Sigmoid colon (tissue), 4 donors: ENCODE measurements around the gene RNU1-2.

Source experiments
- CTCF ChIP-seq, 4 experiments: fragments of 450-650 bp in 3 of 4; fragments of 200-600 bp in 1 of 4; IDR thresholded peaks; one replicate each; pipeline ENCODE4 v1.5.1; 2016 to 2019; ENCODE audit warnings: antibody characterized with exemption in 4 of 4, mild to moderate bottlenecking in 3 of 4, moderate library complexity in 2 of 4
- EP300 ChIP-seq, 4 donors: sonication (generic); formaldehyde crosslinking; IDR thresholded peaks; one replicate each; pipeline ENCODE4 v1.6.1; 2017; ENCODE audit warnings: antibody characterized with exemption in 4 of 4

DNA sequence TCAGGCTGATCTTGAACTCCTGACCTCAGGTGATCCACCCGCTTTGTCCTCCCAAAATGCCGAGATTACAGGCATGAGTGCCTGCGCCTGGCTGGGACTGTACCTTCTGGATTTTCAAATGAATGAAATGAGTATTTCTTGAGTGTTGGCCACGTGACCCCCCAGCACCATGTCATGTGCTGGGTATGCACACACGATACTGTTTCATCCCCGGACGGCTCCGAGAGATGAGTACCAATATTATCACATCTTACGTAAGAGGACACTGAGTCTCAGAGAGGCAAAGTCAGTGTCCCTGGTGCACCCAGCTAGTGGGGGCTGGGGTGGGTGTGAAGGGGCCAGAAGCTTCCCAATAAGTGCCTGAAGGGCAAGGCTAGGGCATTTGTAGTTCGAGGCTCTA, 25.2 kb downstream of the RNU1-2 start:
- no peak for TF ChIP-seq EP300 (IDR thresholded peaks at IDR 0.05)
- no peak for TF ChIP-seq CTCF (IDR thresholded peaks at IDR 0.05)
